Colon (tissue), 2 donors: ENCODE results near the gene LHFPL5.

Experiments
- FAIRE-seq: peaks from 2 replicates; lab custom pipeline; 2012; peaks lifted over from hg19 to GRCh38; lab: Jason Lieb, UNC
- donor health status: control.
- donor health status: control.

Gene LHFPL5

GRCh38 chr6:35804996-35805736 lies at the start of gene LHFPL5:
Gene LHFPL5, plus strand, starts transcription at chr6:35805352. Its CDS starts 319 bp downstream, at chr6:35805671.
- FAIRE-seq: no peak

- no peak for FAIRE-seq
Measured at GRCh38 chr6:35757456-35758123, 47.6 kb upstream of the LHFPL5 start.

- FAIRE-seq: no peak
Measured at GRCh38 chr6:35759426-35759825, 45.7 kb upstream of the LHFPL5 start.

GRCh38 chr6:35765739-35766138 lies 39.4 kb upstream of the LHFPL5 start:
- no peak for FAIRE-seq

- no peak for FAIRE-seq
Measured at GRCh38 chr6:35769211-35769610, 35.9 kb upstream of the LHFPL5 start.

- no peak for FAIRE-seq
Measured at GRCh38 chr6:35771343-35771627, 33.9 kb upstream of the LHFPL5 start.

GRCh38 chr6:35774116-35774794 lies 30.9 kb upstream of the LHFPL5 start:
- FAIRE-seq: no peak

GRCh38 chr6:35775031-35775430 lies 30.1 kb upstream of the LHFPL5 start:
- FAIRE-seq: no peak

GRCh38 chr6:35776364-35777215 lies 28.6 kb upstream of the LHFPL5 start, which contains the start of gene CLPSL2:
Gene CLPSL2, plus strand, starts transcription at chr6:35776598. Its CDS starts 21 bp downstream, at chr6:35776619.
- no peak for FAIRE-seq

GRCh38 chr6:35777356-35778102 lies 27.6 kb upstream of the LHFPL5 start:
- no peak for FAIRE-seq

- no peak for FAIRE-seq
Measured at GRCh38 chr6:35778437-35778836, 26.7 kb upstream of the LHFPL5 start.

- no peak for FAIRE-seq
Measured at GRCh38 chr6:35780719-35781118, 24.4 kb upstream of the LHFPL5 start, which contains the start of gene CLPSL1. Gene CLPSL1, plus strand, starts transcription at chr6:35781019. Its CDS starts 92 bp downstream, at chr6:35781111.

GRCh38 chr6:35781290-35781689 lies 23.9 kb upstream of the LHFPL5 start:
- no peak for FAIRE-seq

GRCh38 chr6:35782424-35782823 lies 22.7 kb upstream of the LHFPL5 start:
- no peak for FAIRE-seq

- no peak for FAIRE-seq
Measured at GRCh38 chr6:35784200-35784599, 21.0 kb upstream of the LHFPL5 start.

GRCh38 chr6:35786272-35786671 lies 18.9 kb upstream of the LHFPL5 start:
- no peak for FAIRE-seq

GRCh38 chr6:35786810-35787209 lies 18.3 kb upstream of the LHFPL5 start:
- FAIRE-seq: no peak

- no peak for FAIRE-seq
Measured at GRCh38 chr6:35787266-35788218, 17.6 kb upstream of the LHFPL5 start.

- FAIRE-seq: no peak
Measured at GRCh38 chr6:35788423-35788982, 16.6 kb upstream of the LHFPL5 start.

GRCh38 chr6:35790683-35791082 lies 14.5 kb upstream of the LHFPL5 start:
- no peak for FAIRE-seq
